B cell (primary cell): ENCODE data around the gene POU4F3. TPM values are rescaled to one million over a fixed set of nuclear protein-coding genes. Genes with fewer than 3 reads are reported as not detected.

Experiments
- ATAC-seq: fragments of 200-7000 bp; cut with Tn5 transposase; one replicate; pipeline ENCODE4 v1.10.0; 2021; ENCODE audit warnings: low read depth, mild to moderate bottlenecking, moderate number of reproducible peaks, moderate library complexity
- CTCF ChIA-PET: fragments of 350-600 bp; sonication (Branson Sonifier 250); formaldehyde crosslinking; loops from one replicate; lab custom pipeline; 2021; ENCODE audit warnings: antibody characterized with exemption, inconsistent platforms; lab: Charles Lee
- POLR2A ChIA-PET: fragments of 350-600 bp; sonication (Branson Sonifier 250); formaldehyde crosslinking; loops from one replicate; lab custom pipeline; 2021; ENCODE audit warnings: antibody characterized with exemption; lab: Charles Lee
- DNase-seq: peaks from one replicate; pipeline ENCODE4 v3.0.0; 2013
- H2AFZ ChIP-seq: 2 replicates; pipeline ENCODE4 v1.6.1; 2012; ENCODE audit warnings: mild to moderate bottlenecking, low read depth, low read length; ENCODE audit not compliant: insufficient read depth, poor library complexity, severe bottlenecking
- H3K27ac ChIP-seq, 2 donors: 1 replicate in 1 of 2; 2 replicates in 1 of 2; pipeline ENCODE4 v1.5.1; 2012 to 2013; ENCODE audit warnings: low read length in 2 of 2, mild to moderate bottlenecking in 2 of 2, moderate library complexity in 1 of 2
- H3K27me3 ChIP-seq, 4 experiments: fragments of 200-600 bp in 1 of 4; sonication (generic) in 1 of 4; replicated peaks in 1 of 4; 1 replicate in 2 of 4; 2 replicates in 2 of 4; pipeline versions ENCODE4 v1.6.1 to v1.7.0; 2013 to 2016; ENCODE audit warnings: low read length in 3 of 4, mild to moderate bottlenecking in 2 of 4, mixed read lengths in 1 of 4, moderate library complexity in 1 of 4; ENCODE audit not compliant: insufficient read depth in 4 of 4, control insufficient read depth in 3 of 4; ENCODE audit errors: control extremely low read depth in 1 of 4
- H3K36me3 ChIP-seq, 2 experiments: replicated peaks in 1 of 2; 1 replicate in 1 of 2; 2 replicates in 1 of 2; pipeline versions ENCODE4 v1.6.1 to v1.7.1; 2013; ENCODE audit warnings: low read length in 1 of 2; ENCODE audit not compliant: insufficient read depth in 2 of 2, control insufficient read depth in 1 of 2; ENCODE audit errors: control extremely low read depth in 1 of 2, extremely low read depth in 1 of 2
- H3K4me1 ChIP-seq, 2 donors: fragments of 200-600 bp in 1 of 2; sonication (generic) in 1 of 2; 1 replicate in 1 of 2; 2 replicates in 1 of 2; pipeline versions ENCODE4 v1.5.1 to v1.6.1; 2013 to 2017; ENCODE audit warnings: low read length in 2 of 2; ENCODE audit not compliant: control insufficient read depth in 2 of 2, insufficient read depth in 2 of 2
- H3K4me2 ChIP-seq: replicated peaks from 2 replicates; pipeline ENCODE3; 2012; ENCODE audit warnings: mild to moderate bottlenecking, low read depth, low read length; ENCODE audit not compliant: poor library complexity, severe bottlenecking
- H3K4me3 ChIP-seq, 5 experiments: fragments of 200-600 bp in 1 of 5; sonication (generic) in 1 of 5; 1 replicate in 3 of 5; 2 replicates in 2 of 5; pipeline versions ENCODE4 v1.5.1 to v1.7.0; 2011 to 2016; ENCODE audit warnings: low read length in 4 of 5, mild to moderate bottlenecking in 4 of 5, low read depth in 2 of 5, control low read depth in 1 of 5, moderate library complexity in 1 of 5; ENCODE audit not compliant: insufficient read depth in 1 of 5; ENCODE audit errors: control extremely low read depth in 1 of 5, extremely low read depth in 1 of 5
- H3K79me2 ChIP-seq: fragments of 200-600 bp; sonication (generic); one replicate; pipeline ENCODE4 v1.6.0; 2016; ENCODE audit warnings: low read length; ENCODE audit not compliant: control insufficient read depth, insufficient read depth
- H3K9ac ChIP-seq: fragments of 200-600 bp; sonication (generic); 2 replicates; pipeline ENCODE4 v1.6.1; 2017; ENCODE audit warnings: mild to moderate bottlenecking, low read length, moderate library complexity
- H3K9me3 ChIP-seq, 3 donors: one replicate each; pipeline versions ENCODE4 v1.6.1 to v1.7.1; 2013; ENCODE audit warnings: low read length in 2 of 3; ENCODE audit not compliant: control insufficient read depth in 2 of 3, insufficient read depth in 1 of 3; ENCODE audit errors: control extremely low read depth in 1 of 3
- H4K20me1 ChIP-seq: 2 replicates; pipeline ENCODE4 v1.6.0; 2012; ENCODE audit warnings: mild to moderate bottlenecking, low read length; ENCODE audit not compliant: insufficient read depth, control insufficient read depth, poor library complexity, severe bottlenecking
- H3K27ac Mint-ChIP-seq: one replicate; pipeline ENCODE4 v1.8.0; 2021; ENCODE audit warnings: mixed read lengths
- H3K27me3 Mint-ChIP-seq: one replicate; pipeline ENCODE4 v1.8.0; 2021; ENCODE audit warnings: mixed read lengths
- H3K4me1 Mint-ChIP-seq: one replicate; pipeline ENCODE4 v1.8.0; 2021; ENCODE audit warnings: mixed read lengths
- H3K4me3 Mint-ChIP-seq: one replicate; pipeline ENCODE4 v1.8.0; 2021; ENCODE audit warnings: mixed read lengths
- H3K9me3 Mint-ChIP-seq: one replicate; pipeline ENCODE4 v1.8.0; 2022; ENCODE audit warnings: mixed read lengths; ENCODE audit not compliant: insufficient read depth
- EZH2 ChIP-seq: IDR thresholded peaks from 2 replicates; pipeline ENCODE4 v1.6.1; 2012; ENCODE audit warnings: borderline replicate concordance, low read depth, mild to moderate bottlenecking, moderate library complexity, low read length; ENCODE audit not compliant: insufficient read depth, poor library complexity, severe bottlenecking
- whole genome bisulfite sequencing: methylation state at CpG from one replicate; pipeline ENCODE4 v1.1.5; 2013; ENCODE audit warnings: missing lambda C conversion rate; ENCODE audit not compliant: insufficient coverage; 5-methylcytosine and 5-hydroxymethylcytosine counted together
- intact Hi-C: fragments of 100-400 bp; cut with micrococcal nuclease; formaldehyde crosslinking; loops from one replicate; pipeline ENCODE4 v1.10.0; 2022
- polyA plus RNA-seq: library from polyadenylated mRNA; depleted of rRNA; stranded (reverse); fragments of >200 nt; gene quantifications from 2 replicates; pipeline ENCODE4 v1.2.3, GENCODE V29; 2012
- total RNA-seq, 2 donors: library from RNA; stranded (reverse); fragments of 120-200 nt in 1 of 2; gene quantifications; 1 replicate in 1 of 2; 2 replicates in 1 of 2; pipeline versions ENCODE4 v1.2.3 to v1.2.4, GENCODE V29; 2013 to 2022
- TF ChIP-seq, protein P1 (sequence below): fragments of 200-600 bp; IDR thresholded peaks from one replicate; pipeline ENCODE4 v1.8.0; 2022; ENCODE audit warnings: antibody characterized with exemption, mild to moderate bottlenecking

POU4F3 gene
- total and polyA plus RNA-seq, 2 donors (not counting 1 experiment from before 2014, with no cell fraction given), result 0.04 TPM; not detected in 1

DNA sequence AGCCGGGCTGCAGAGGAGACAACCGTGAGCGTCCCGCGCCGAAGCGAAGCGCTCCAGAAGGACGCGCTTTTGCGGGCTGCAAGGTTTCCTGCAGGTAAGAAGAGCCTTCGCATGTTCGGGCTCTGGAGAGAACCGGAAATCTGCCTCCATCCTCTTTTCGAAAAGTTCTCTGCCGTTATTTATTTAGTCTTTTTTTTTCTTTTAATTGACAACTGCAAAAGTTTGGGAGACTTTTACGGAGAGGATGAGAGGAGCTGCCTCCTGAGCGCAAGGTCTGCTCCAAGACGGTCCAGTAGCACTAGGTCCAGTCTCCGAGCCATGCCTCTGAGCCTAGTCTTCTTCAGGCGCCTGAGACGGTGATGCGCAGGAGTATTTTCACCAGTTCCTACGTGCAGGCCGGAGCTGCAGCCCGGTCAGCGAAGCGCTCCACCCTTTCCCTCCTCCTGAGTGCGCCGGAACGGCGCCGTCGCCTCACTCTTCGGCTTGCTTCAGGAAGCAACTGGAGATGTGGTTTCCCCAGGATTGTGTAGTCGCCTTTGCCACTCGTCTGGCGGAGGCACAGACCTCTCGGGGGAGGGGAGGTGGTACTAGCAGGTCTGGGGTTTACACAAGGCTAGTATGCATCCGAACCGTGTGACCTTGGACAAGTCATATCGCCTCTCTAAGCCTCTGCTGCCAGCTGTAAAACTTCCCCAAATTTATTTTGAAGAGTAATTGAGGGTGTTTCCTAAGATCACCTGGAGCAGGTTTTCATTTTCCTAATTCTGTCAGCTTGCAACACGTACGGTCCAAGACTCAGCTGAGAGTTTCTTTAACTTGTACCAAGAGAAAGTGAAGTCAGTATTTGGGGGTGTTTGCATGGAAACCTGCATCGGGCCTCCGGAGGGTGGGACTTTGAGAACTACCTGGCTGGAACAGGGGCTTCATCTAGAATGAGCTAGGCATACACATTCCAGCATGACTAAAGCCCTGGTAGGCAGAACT, 4.5 kb downstream of the POU4F3 start:
- H3K4me1 ChIP-seq, result peaks cover 17 to 25% of the 10 kb centered on the region in 2 donors
- H3K36me3 ChIP-seq, result no peaks in the 10 kb centered on the region
- Mint-ChIP-seq H3K4me1 (peaks cover 20% of the 10 kb centered on the region), H3K27me3 (peaks cover 76% of the 10 kb centered on the region), H3K4me3 (no peak overlapping the region), H3K9me3 (no peaks in the 10 kb centered on the region), H3K27ac (no peak overlapping the region)
- H3K4me2 ChIP-seq, result no peak overlapping the region
- DNase-seq (no peak), ATAC-seq (no peak)
- no peak overlapping the region for H3K4me3 ChIP-seq
- POLR2A ChIA-PET, result no interaction called here
- H3K9me3 ChIP-seq, result peaks cover 0 to 37% (median 0%) of the 10 kb centered on the region in 3 donors
- WGBS, result 9% methylated on average over 32 of the region's 46 CpGs
- H3K27ac ChIP-seq, result no peak overlapping the region
- peaks cover 0 to 82% (median 44%) of the 10 kb centered on the region in 4 experiments for H3K27me3 ChIP-seq
- intact Hi-C loops, result no loop called here
- CTCF ChIA-PET, result no interaction called here
- H3K79me2 ChIP-seq, result no peaks in the 10 kb centered on the region
- no peak overlapping the region for H2AFZ ChIP-seq
- no peak overlapping the region for H3K9ac ChIP-seq
- no peaks in the 10 kb centered on the region for H4K20me1 ChIP-seq
- no peak for TF ChIP-seq EZH2
- TF ChIP-seq, protein P1, sequence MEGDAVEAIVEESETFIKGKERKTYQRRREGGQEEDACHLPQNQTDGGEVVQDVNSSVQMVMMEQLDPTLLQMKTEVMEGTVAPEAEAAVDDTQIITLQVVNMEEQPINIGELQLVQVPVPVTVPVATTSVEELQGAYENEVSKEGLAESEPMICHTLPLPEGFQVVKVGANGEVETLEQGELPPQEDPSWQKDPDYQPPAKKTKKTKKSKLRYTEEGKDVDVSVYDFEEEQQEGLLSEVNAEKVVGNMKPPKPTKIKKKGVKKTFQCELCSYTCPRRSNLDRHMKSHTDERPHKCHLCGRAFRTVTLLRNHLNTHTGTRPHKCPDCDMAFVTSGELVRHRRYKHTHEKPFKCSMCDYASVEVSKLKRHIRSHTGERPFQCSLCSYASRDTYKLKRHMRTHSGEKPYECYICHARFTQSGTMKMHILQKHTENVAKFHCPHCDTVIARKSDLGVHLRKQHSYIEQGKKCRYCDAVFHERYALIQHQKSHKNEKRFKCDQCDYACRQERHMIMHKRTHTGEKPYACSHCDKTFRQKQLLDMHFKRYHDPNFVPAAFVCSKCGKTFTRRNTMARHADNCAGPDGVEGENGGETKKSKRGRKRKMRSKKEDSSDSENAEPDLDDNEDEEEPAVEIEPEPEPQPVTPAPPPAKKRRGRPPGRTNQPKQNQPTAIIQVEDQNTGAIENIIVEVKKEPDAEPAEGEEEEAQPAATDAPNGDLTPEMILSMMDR, result no peak
